Hypothalamus (tissue), 51 donors: Measurements from ENCODE around the gene CAP1.

ENCODE experiments used
- DNase-seq, 51 donors: peaks; one replicate each; lab custom pipeline; 2025; lab: John Stamatoyannopoulos, UW

The CAP1 gene

GRCh38 chr1:40057310-40058030, 16.9 kb downstream of the CAP1 start:
- no peak for DNase-seq

DNA sequence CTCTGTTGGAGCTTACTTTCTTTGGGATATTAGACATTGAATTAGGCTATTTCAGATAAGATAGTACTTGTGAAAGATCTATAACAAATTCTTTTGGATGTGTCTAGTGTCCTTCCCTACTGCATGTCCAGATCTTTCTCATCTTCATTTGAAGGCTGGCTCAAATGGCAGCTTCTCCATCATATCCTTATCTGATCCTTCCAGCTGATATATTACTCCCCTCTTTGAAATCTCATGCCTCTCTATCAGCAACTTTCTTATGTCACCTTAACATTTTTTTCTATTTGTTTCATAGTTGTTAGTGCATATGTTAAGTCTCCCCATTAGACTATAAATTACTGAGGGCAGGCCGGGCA, 17.5 kb downstream of the CAP1 start:
- no peak for DNase-seq

GRCh38 chr1:40058453-40059337, 18.2 kb downstream of the CAP1 start:
- no peak for DNase-seq

DNA sequence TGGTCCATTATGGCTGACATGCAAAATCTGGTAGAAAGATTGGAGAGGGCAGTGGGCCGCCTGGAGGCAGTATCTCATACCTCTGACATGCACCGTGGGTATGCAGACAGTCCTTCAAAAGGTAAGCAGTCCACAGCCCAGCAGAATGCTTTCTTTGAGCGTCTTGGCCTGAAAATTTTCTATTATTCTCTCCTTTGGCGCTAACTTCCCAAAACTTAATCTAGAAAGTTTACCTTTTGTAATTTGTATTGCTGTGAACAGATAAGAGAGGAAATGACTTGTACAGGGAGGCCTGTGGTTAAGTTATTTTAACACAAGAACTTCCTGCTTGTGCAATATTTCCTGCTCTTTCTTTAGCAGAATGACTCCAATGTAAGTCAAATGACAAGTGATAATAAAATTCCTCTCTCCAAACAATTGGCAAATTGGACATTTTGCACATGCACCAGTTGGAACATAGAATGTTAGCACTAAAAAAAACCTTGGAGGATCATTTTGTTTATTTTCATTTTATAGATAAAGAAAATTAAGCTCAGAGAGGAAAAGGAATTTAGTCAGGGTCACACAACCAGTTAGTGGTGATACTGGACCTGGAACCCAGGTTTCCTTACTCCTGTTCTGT, 18.9 kb downstream of the CAP1 start:
- DNase-seq = no peak

GRCh38 chr1:40059960-40060750, 19.6 kb downstream of the CAP1 start:
- peak in 1 of 51 donors; percentile 17 for DNase-seq

DNA sequence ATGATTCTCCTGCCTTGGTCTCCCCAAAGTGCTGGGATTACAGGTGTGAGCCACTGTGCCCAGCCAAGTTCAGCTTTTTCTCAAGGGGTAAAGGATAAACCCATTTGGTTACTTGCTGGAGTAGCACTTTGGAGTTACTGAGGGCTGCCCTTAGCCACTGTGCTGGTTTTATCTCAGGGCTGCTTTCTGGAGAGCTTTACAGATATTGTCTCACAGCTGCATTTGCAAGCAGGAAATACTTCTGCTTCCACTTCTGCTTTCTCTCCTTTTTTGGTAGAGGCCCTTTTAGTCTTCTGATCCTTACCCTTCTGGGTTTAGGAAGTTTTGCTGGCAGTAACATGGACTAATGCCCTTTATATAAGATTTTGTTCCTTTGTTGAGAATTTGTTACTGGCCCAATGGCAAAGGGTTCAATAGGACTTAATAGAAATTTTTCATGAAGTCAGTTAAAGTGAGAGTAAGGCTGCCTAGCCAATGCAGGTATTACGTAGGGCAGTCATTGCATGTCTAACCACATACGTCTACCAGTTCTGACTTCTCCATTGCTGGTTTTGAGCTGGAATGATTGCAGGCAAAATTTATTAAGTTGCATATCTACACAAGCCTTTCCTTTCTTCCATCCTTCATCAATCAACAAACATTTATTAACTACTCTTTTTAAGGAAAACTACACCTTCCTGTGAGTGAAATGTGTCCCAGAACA, 24.4 kb downstream of the CAP1 start:
- no peak for DNase-seq

DNA sequence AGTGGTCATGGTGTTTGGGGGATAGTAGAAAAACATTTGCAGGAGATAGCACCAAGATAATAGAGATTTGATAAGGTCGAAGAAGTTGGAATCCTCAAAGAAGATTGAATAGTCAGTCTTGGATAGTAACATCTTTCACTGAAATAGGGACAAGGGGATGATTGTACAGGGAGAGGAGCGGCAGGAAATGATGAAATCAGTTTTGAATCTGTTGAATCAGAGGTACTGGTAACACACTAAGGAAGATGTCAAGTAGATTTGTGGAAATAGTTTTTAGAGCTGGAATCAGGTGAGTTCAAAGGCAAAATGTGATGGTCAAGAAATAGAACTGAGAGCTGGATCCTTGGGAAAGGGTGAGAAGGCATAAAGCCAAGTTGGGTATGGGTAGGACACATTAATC, 26.5 kb downstream of the CAP1 start:
- no peak for DNase-seq

DNA sequence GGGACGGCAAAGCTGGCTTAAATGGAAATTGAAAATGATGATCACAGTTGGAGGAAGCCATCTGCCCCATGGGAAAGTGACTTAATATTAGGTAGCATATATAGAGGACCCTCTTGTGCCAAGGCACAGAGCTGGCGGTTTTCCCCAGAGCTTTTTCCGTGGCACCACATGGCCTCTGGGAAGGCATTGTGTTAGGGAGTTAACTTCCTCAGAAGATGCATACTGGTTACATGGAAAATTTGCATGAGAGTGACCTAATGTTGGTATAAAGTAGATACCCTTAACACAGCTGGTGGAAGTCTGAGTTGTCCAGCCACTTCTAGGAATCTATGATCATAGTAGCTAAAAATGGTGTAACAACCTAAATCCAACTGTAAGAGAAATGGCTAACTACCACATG, 27.3 kb downstream of the CAP1 start:
- no peak for DNase-seq

GRCh38 chr1:40072142-40072541, 31.6 kb downstream of the CAP1 start:
- no peak for DNase-seq

DNA sequence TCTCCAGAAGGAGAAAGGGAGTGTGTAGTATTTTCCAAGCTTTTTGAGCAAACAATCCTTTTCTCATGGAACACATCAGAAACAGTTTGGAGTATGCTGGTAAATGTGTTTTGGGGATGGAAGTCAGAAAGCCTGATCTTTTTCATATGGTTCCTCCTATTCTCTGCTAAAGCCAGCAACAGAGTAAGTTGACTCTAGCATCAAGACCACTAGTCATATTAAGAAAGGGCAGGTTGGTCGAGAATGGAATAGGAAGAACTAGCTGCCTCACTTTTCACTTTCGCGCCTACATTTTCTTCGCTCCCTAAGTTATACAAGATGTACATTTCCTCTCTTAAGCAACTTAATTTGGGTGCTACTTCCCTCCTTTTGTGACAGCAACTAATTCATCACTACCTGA, 32.5 kb downstream of the CAP1 start:
- no peak for DNase-seq

GRCh38 chr1:40075266-40075665, 34.7 kb downstream of the CAP1 start:
- no peak for DNase-seq

DNA sequence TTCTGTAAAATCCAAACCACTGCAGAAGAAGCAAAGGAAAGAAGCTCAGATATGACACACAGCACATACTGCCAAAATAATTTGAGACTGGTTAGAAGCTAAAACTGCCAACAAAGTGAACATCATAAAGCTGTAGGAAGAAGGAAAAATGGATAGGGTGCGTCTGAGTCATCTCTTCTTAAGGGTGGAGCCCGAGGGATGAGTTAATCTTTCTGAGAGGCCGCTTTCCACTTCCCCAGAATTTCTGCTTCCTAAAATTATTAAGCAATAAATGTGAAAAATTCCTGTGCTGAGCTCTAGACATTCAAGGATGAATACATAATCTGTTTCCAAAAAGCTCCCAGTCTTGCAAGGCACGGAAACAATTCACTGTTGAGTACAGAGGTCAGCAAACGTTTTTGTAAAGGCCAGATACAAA, 36.4 kb downstream of the CAP1 start:
- no peak for DNase-seq

DNA sequence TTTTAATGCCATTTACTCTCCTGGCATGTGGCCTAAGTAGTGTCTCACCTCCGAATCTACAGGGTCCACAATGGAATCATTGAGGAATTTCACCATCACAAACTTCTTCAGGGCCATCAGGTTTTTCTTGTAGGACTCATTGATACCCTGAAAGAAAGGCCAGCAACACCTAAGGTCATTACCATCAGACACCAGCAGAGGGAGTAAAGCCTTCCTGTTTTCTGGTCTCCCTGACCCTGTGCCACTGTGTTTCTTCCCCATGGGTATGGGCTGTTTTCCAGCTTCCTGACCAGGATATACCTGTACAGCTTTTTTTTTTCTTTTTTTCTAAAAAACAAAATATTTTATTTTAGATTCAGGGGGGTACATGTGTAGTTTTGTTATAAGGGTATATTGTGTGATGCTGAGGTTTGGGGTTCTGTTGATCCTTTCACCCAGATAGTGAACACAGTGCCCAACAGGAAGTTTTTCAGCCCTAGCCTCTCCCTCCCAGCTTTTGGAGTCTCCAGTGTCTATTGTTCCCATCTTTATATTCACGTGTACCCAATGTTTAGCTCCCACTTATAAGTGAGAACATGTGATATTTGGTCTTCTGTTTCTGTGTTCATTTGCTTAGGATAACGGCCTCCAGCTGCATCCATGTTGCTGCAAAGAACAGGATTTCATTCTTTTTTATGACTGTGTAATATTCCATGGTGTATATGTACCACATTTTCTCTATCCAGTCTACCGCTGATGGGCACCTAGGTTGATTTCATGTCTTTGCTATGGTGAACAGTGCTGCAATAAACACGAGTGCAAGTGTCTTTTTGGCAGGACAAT, 38.2 kb downstream of the CAP1 start:
- DNase-seq = peak in 15 of 51 donors; percentile 1 to 43 (median 14)

DNA sequence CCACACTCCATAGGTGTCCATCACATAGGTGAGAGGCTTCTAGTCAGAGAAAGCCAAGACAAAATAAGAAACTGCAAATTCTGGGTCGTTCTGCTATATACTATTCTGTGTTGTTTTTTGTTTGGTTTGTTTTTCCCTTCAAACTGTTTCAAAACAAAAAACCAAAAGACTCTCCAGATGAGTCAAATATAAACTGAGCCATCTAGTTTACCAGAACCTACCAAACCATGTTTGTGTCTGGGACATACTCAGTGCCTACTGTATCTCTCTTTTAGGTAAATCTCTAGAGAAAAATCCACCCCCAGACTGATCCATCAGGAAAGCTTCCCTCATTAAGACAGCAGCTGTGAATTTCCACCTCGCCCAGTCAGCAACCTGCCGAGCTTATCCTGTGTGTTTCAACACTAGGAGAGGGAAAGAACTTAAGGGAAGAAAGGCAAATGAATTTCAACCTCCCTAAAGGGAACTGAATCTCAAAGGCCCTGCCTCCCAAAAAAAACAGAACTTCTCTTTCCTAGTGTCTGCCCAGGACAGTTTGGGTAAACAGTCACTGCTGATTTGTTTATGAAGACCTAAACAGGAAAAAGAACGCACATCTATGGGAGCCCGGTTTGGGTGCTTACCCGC, 39.4 kb downstream of the CAP1 start:
- no peak for DNase-seq

DNA sequence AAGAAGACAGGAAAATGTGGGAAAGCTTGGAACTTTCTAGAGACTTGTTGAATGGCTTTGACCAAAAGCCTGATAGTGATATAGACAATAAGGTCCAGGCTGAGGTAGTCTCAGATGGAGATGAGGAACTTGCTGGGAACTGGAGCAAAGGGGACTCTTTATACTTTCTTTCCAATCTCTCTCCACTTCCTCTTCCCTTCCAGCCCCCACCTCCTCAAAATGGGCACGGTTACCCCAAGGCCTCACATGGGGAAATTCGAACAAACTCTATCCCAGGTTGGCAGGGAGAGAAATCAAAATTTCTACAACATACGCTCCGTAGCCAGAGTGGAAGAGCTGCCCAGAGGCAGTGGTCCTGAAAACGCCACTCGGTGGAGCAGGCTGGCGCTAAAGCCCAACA, 41.3 kb downstream of the CAP1 start:
- DNase-seq = no peak

DNA sequence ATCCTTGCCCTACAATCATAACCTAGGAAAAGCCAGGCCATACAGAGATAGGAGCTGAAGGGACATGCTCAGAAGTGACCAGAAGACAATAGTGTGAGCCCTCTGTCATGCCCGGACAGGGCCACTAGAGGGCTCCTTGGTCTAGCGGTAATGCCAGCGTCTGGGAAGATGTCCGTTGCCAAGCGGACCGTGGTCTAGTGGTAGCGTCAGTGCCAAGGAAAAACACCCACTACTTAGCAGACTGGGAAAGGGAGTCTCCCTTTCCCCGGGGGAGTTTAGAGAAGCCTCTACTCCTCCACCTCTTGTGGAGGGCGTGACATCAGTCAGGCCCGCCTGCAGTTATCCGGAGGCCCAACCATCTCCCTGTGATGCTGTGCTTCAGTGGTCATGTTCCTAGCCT, 44.2 kb downstream of the CAP1 start:
- DNase-seq = peak in 48 of 51 donors; percentile 2 to 87 (median 54)

DNA sequence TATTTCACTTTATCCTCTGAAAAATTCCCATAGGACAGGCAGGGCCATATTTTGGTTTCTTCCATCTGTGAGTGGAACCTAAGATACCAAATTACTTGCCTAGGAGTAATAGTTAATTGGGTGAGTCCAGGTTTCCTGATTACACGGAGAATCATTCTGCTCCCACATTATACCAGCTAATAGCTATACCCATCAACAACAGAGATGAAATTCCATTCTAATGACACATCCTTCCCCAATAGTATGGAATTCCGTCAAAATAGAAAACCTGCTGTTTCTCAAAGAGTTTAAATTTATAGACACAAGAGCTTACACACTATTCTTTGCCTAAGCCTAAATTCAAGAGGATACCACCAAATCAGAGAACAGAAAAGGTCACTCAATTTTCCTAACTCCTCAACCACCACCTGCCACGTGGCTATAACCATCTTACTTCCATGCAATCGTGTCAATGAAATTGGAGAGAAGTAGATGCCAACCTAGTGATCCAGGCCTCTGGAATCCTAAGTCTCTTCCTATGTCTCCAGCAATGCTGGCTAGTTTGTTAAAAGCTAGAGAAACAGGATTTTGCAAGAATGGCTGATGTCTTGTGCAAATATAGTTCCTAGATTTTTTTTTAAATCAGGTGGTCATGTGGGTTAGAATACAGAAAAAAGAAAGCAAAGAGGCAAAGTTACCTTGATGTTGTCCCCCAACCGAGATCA, 50.3 kb downstream of the CAP1 start:
- no peak for DNase-seq

DNA sequence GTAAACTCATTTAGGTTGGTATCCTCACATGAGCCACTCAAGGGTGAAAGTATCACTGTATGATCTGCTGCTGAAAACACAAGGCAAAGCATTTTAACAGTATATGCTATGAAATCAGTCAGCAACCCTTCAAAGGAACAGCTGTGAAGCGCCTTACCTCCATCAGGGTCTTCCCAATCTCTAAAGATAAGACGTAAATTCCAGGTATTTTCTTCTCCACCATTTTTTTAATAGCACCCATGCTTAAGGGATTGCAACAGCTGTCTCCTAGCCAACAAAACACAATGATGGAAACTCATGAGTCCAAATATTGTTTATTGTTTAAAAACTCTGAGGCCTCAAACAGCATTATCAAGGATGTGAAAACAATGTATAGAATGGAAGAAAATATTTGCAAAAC, 51.7 kb downstream of the CAP1 start:
- no peak for DNase-seq
